Thoracic aorta (tissue), 2 donors: Measurements from ENCODE around the gene S100A5. TPM values are rescaled to one million over a fixed set of nuclear protein-coding genes. Genes with fewer than 3 reads are reported as not detected.

Experiments used
- ATAC-seq: fragments of 150-250 bp; one replicate; pipeline ENCODE4 v1.8.0; 2017; ENCODE audit warnings: low read depth; ENCODE audit not compliant: insufficient number of reproducible peaks, low FRiP score
- DNase-seq: peaks from one replicate; pipeline ENCODE4 v3.0.0-alpha.2; 2020; ENCODE audit warnings: low spot score
- H3K27ac ChIP-seq, 2 donors: fragments of 200-600 bp; sonication (generic); 1 replicate in 1 of 2; 2 replicates in 1 of 2; pipeline ENCODE4 v1.5.1; 2016; ENCODE audit warnings: mild to moderate bottlenecking in 2 of 2, moderate library complexity in 2 of 2
- H3K27me3 ChIP-seq: fragments of 200-600 bp; sonication (generic); replicated peaks from 2 replicates; pipeline ENCODE4 v1.6.0; 2016; ENCODE audit warnings: mild to moderate bottlenecking; ENCODE audit not compliant: insufficient read depth
- H3K36me3 ChIP-seq: fragments of 200-600 bp; sonication (generic); one replicate; pipeline ENCODE4 v1.5.1; 2016
- H3K4me1 ChIP-seq, 2 donors: fragments of 200-600 bp; sonication (generic); 1 replicate in 1 of 2; 2 replicates in 1 of 2; pipeline versions ENCODE4 v1.5.1 to v1.6.0; 2016; ENCODE audit warnings: low read depth in 2 of 2, mild to moderate bottlenecking in 1 of 2; ENCODE audit not compliant: control insufficient read depth in 1 of 2
- H3K4me3 ChIP-seq: fragments of 200-600 bp; sonication (generic); 2 replicates; pipeline ENCODE4 v1.5.1; 2016; ENCODE audit warnings: mild to moderate bottlenecking
- H3K9me3 ChIP-seq: fragments of 200-600 bp; sonication (generic); 2 replicates; pipeline ENCODE4 v1.5.1; 2016
- total RNA-seq, 2 donors: library from RNA; depleted of rRNA; stranded (reverse); fragments of >200 nt; gene quantifications; one replicate each; pipeline versions ENCODE4 v1.1.0 to v1.2.3, GENCODE V29; 2016
- TF ChIP-seq, protein P1 (sequence below): fragments of 200-600 bp; sonication (generic); IDR thresholded peaks from one replicate; pipeline ENCODE4 v1.5.1; 2019; ENCODE audit warnings: antibody characterized with exemption

S100A5 gene
- total RNA-seq, 2 donors from 2014 or later, result not detected

DNA sequence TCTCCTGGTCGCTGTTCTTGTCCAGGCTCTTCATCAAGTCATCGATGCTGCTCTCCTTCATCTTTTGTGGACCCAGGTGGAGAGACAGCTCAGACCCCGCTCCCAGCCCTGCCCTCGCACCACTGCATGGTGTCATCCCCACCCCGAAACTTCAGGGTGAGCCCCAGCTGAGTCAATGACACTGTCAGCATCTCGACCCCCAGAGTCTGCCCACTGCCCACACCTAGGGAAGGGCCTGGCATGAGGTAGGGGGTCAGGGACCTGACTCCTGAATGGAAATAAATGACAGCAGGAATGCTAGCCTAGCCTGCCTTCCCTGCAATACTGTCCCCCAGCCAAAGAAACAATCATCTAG, 3.4 kb downstream of the S100A5 start:
- H3K4me1 ChIP-seq, result peaks cover under 1 to 48% of the 10 kb centered on the region in 2 donors
- ATAC-seq (no peak), DNase-seq (no peak)
- H3K36me3 ChIP-seq, result no peaks in the 10 kb centered on the region
- TF ChIP-seq, protein P1, sequence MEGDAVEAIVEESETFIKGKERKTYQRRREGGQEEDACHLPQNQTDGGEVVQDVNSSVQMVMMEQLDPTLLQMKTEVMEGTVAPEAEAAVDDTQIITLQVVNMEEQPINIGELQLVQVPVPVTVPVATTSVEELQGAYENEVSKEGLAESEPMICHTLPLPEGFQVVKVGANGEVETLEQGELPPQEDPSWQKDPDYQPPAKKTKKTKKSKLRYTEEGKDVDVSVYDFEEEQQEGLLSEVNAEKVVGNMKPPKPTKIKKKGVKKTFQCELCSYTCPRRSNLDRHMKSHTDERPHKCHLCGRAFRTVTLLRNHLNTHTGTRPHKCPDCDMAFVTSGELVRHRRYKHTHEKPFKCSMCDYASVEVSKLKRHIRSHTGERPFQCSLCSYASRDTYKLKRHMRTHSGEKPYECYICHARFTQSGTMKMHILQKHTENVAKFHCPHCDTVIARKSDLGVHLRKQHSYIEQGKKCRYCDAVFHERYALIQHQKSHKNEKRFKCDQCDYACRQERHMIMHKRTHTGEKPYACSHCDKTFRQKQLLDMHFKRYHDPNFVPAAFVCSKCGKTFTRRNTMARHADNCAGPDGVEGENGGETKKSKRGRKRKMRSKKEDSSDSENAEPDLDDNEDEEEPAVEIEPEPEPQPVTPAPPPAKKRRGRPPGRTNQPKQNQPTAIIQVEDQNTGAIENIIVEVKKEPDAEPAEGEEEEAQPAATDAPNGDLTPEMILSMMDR, result no peak
- no peak overlapping the region for H3K4me3 ChIP-seq
- no peaks in the 10 kb centered on the region for H3K27me3 ChIP-seq
- no peak overlapping the region for H3K27ac ChIP-seq
- H3K9me3 ChIP-seq, result no peaks in the 10 kb centered on the region

DNA sequence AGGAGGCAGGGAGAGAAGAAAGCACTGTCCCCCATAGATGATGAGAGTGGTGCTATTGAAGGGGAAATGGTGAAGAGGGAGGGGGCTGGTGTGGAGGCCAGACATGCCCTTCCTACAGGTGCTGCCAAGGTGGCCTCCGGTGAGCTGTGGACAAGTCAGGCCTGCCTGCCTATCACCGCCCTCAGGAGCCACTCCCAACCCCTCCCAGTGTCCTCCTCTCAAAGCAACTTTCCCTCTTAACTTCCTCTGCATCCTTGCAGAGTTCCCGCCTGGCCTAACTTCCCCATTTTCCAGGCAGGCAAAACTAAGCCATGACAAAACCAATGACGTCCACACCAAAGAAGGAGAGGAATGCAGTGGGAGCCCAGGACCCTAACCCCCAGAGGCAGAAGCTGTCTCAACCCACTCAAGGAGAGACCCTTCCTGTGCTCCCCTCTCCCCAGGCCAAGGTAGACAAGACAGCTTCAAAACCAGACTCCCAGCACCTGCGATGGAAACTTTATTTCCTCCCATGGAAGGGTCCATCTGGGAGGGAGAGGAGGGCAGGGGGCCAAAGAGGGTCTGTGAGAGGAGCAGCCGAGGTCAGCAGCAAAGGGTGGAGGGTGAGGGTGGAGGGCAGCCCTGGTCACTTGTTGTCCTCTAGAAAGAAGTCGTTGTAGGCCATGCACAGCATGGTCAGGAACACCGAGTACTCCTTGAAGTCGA, 3.9 kb downstream of the S100A5 start:
- no peaks in the 10 kb centered on the region for H3K27me3 ChIP-seq
- H3K9me3 ChIP-seq, result no peaks in the 10 kb centered on the region
- H3K27ac ChIP-seq, result peak overlapping the region; percentile 100
- H3K4me3 ChIP-seq, result peak overlapping the region; percentile 89
- TF ChIP-seq, protein P1, result no peak
- ATAC-seq (no peak), DNase-seq (no peak)
- H3K36me3 ChIP-seq, result no peaks in the 10 kb centered on the region
- H3K4me1 ChIP-seq, result peaks cover 0 to 48% of the 10 kb centered on the region in 2 donors

DNA sequence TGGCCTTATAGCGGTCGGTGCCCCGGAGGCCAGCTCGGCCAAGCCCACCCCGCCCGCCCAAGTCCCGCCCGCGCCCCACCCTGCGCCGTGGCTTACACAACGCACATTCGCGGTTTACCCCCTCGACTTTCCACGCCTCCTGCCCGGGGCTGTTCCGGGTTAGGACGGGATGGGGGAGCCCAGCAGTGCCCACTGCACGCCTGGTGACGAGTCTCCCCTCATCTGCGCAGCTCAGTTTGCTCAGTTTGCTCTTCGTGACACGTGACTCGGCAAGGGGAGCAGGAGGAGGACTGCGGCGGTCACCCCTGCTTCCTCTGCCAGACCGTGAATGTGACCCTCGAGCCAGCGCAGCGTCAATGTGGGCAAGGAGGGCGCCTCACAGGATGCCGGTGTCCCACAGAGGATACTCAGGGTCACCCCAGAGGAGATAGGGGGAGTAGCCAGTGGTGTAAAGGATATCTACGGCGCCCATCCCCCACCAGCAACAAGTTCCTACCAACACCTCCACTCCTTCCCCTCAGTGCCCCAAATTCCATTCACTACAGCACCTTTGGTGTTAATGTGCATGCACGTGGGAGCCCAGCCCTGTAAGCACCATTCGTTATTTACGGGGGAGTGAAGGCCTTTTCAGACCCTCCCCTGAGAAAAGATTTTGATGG, 4.6 kb downstream of the S100A5 start:
- peaks cover 0 to 47% of the 10 kb centered on the region in 2 donors for H3K4me1 ChIP-seq
- ATAC-seq (peak; percentile 52), DNase-seq (peak; percentile 80)
- TF ChIP-seq, protein P1, result no peak
- H3K27ac ChIP-seq, result peak overlapping the region; percentile 100
- no peaks in the 10 kb centered on the region for H3K36me3 ChIP-seq
- H3K4me3 ChIP-seq, result peak overlapping the region; percentile 89
- no peaks in the 10 kb centered on the region for H3K27me3 ChIP-seq
- H3K9me3 ChIP-seq, result no peaks in the 10 kb centered on the region

DNA sequence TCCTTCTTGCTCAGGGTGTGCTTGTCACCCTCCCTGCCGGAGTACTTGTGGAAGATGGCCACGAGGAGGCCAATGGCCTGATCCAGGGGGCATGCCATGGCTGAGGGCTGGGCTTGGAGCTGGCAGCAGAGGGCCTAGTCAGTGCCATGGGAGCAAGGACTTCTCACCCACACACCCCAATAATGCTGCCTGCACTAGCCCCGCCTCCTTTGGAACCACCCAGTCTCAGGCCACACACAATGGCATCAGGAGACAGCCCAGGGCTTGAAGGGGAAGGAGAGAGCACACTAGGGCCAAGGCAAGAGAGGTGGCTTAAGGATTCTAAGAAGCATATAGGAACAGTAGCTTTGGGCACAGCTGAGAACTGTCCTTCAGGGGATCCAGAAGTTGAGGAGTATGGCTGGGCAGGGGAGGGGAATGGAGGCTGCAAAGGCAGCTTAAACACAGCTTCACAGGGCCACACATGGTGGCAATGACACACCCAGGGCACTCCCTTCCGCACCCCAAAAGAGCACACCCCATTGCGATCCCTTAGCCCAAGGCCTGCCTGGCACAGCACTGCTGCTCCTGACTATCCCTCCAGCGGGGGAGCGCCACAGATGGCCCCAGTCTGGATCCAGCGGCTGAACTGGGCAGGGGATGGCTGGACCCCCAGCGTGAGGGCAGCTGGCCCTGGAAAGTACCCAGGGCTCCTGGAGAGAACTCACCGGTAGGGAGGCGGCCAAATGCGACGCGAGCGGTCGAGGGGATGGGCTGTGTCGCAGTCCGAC, 5.3 kb downstream of the S100A5 start, which contains the start of gene S100A6:
Gene S100A6 (minus strand): TSS at position 750 of the 770 bp plus-strand sequence. CDS start 652 bp downstream, at position 98.
- peak; percentile 45 for ATAC-seq
- Histone ChIP-seq H3K4me3 (peak within 1 kb of the TSS; percentile 89), H3K9me3 (no peaks in the 10 kb centered on the region), H3K36me3 (no peaks in the 10 kb centered on the region), H3K27ac (peak within 1 kb of the TSS; percentile 100), H3K27me3 (no peaks in the 10 kb centered on the region), H3K4me1 (peaks cover 0 to 51% of the 10 kb centered on the region in 2 donors)
- TF ChIP-seq, protein P1, result peak; percentile 34
- peak; percentile 48 for DNase-seq

DNA sequence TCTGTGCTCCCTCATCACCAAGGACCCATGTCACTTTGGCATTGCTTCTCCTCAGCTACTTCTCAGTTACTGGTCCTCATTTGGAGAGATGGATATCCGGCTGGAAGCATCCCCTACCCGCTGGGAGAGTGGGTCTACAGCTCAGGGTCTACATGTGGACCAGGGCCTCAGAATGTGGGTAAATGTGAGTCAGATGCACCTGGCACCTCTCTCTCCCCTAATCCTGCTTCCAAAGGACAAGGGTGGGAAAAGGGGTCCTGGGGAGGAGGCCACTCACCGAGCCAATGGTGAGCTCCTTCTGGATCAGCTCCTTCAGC, 5.9 kb downstream of the S100A5 start:
- ATAC-seq (no peak), DNase-seq (no peak)
- H3K36me3 ChIP-seq, result no peaks in the 10 kb centered on the region
- H3K27ac ChIP-seq, result peak overlapping the region; percentile 100
- peak overlapping the region; percentile 89 for H3K4me3 ChIP-seq
- TF ChIP-seq, protein P1, result no peak
- peaks cover 0 to 51% of the 10 kb centered on the region in 2 donors for H3K4me1 ChIP-seq
- no peaks in the 10 kb centered on the region for H3K9me3 ChIP-seq
- no peaks in the 10 kb centered on the region for H3K27me3 ChIP-seq
